ENCODE results near the gene FAM174A.

The FAM174A gene

GRCh38 chr5:100539519-100539918 is 4.3 kb downstream of the FAM174A start:
- Histone ChIP-seq H3K36me3 (ENCODE audit: insufficient read depth, low read length) (no peaks in the 10 kb centered on the region), H3K4me2 (ENCODE audit: low read length) (no peak overlapping the region), H3K9me3 (replicated peaks; ENCODE audit: low read length) (no peaks in the 10 kb centered on the region), H3K4me1 (ENCODE audit: control insufficient read depth, insufficient read depth, low read length) (peaks cover 12% of the 10 kb centered on the region), H3K9ac (ENCODE audit: low read depth, low read length) (no peak overlapping the region), H3K27me3 (ENCODE audit: control insufficient read depth, insufficient read depth, low read length) (no peaks in the 10 kb centered on the region), H3K4me3 (ENCODE audit: low read length) (no peak overlapping the region)

GRCh38 chr5:100542086-100542485 is 6.9 kb downstream of the FAM174A start:
- Histone ChIP-seq H3K27me3 (ENCODE audit: control insufficient read depth, insufficient read depth, low read length) (no peaks in the 10 kb centered on the region), H3K9me3 (replicated peaks; ENCODE audit: low read length) (no peaks in the 10 kb centered on the region), H3K4me1 (ENCODE audit: control insufficient read depth, insufficient read depth, low read length) (peaks cover under 1% of the 10 kb centered on the region)

GRCh38 chr5:100546001-100546400 is 10.8 kb downstream of the FAM174A start:
- no peaks in the 10 kb centered on the region for H3K27me3 ChIP-seq (ENCODE audit: control insufficient read depth, insufficient read depth, low read length)
- H3K4me2 ChIP-seq (ENCODE audit: low read length) = no peak overlapping the region
- no peaks in the 10 kb centered on the region for H3K36me3 ChIP-seq (ENCODE audit: insufficient read depth, low read length)
- H3K9ac ChIP-seq (ENCODE audit: low read depth, low read length) = no peak overlapping the region
- H3K4me1 ChIP-seq (ENCODE audit: control insufficient read depth, insufficient read depth, low read length) = peaks cover 10% of the 10 kb centered on the region
- no peak overlapping the region for H3K4me3 ChIP-seq (ENCODE audit: low read length)
- H3K9me3 ChIP-seq (replicated peaks; ENCODE audit: low read length) = no peaks in the 10 kb centered on the region

More at GRCh38 chr5:100542086-100542485, 6.9 kb downstream of the FAM174A start:
- H3K36me3 ChIP-seq (ENCODE audit: insufficient read depth, low read length) = no peaks in the 10 kb centered on the region
- H3K9ac ChIP-seq (ENCODE audit: low read depth, low read length) = no peak overlapping the region
- H3K4me2 ChIP-seq (ENCODE audit: low read length) = no peak overlapping the region
- no peak overlapping the region for H3K4me3 ChIP-seq (ENCODE audit: low read length)

GRCh38 chr5:100550531-100551051 is 15.4 kb downstream of the FAM174A start:
- no peaks in the 10 kb centered on the region for H3K9me3 ChIP-seq (replicated peaks; ENCODE audit: low read length)
- no peak overlapping the region for H3K9ac ChIP-seq (ENCODE audit: low read depth, low read length)
- H3K4me2 ChIP-seq (ENCODE audit: low read length) = no peak overlapping the region
- H3K4me3 ChIP-seq (ENCODE audit: low read length) = no peak overlapping the region
- no peaks in the 10 kb centered on the region for H3K27me3 ChIP-seq (ENCODE audit: control insufficient read depth, insufficient read depth, low read length)
- no peaks in the 10 kb centered on the region for H3K36me3 ChIP-seq (ENCODE audit: insufficient read depth, low read length)
- peaks cover 21% of the 10 kb centered on the region for H3K4me1 ChIP-seq (ENCODE audit: control insufficient read depth, insufficient read depth, low read length)

GRCh38 chr5:100551183-100551582 is 16.0 kb downstream of the FAM174A start:
- Histone ChIP-seq H3K4me1 (ENCODE audit: control insufficient read depth, insufficient read depth, low read length) (peaks cover 21% of the 10 kb centered on the region), H3K27me3 (ENCODE audit: control insufficient read depth, insufficient read depth, low read length) (no peaks in the 10 kb centered on the region), H3K4me3 (ENCODE audit: low read length) (no peak overlapping the region), H3K9ac (ENCODE audit: low read depth, low read length) (no peak overlapping the region), H3K36me3 (ENCODE audit: insufficient read depth, low read length) (no peaks in the 10 kb centered on the region), H3K9me3 (replicated peaks; ENCODE audit: low read length) (no peaks in the 10 kb centered on the region), H3K4me2 (ENCODE audit: low read length) (no peak overlapping the region)

GRCh38 chr5:100553209-100553608 is 18.0 kb downstream of the FAM174A start:
- H3K36me3 ChIP-seq (ENCODE audit: insufficient read depth, low read length) = no peaks in the 10 kb centered on the region
- H3K9me3 ChIP-seq (replicated peaks; ENCODE audit: low read length) = no peaks in the 10 kb centered on the region
- no peaks in the 10 kb centered on the region for H3K27me3 ChIP-seq (ENCODE audit: control insufficient read depth, insufficient read depth, low read length)
- H3K4me1 ChIP-seq (ENCODE audit: control insufficient read depth, insufficient read depth, low read length) = peaks cover 21% of the 10 kb centered on the region
- no peak overlapping the region for H3K9ac ChIP-seq (ENCODE audit: low read depth, low read length)
- H3K4me3 ChIP-seq (ENCODE audit: low read length) = no peak overlapping the region
- H3K4me2 ChIP-seq (ENCODE audit: low read length) = no peak overlapping the region

GRCh38 chr5:100560860-100561259 is 25.7 kb downstream of the FAM174A start:
- H3K9me3 ChIP-seq (replicated peaks; ENCODE audit: low read length) = no peaks in the 10 kb centered on the region
- no peak overlapping the region for H3K4me2 ChIP-seq (ENCODE audit: low read length)
- no peak overlapping the region for H3K4me3 ChIP-seq (ENCODE audit: low read length)
- H3K9ac ChIP-seq (ENCODE audit: low read depth, low read length) = no peak overlapping the region
- peaks cover 4% of the 10 kb centered on the region for H3K4me1 ChIP-seq (ENCODE audit: control insufficient read depth, insufficient read depth, low read length)
- H3K27me3 ChIP-seq (ENCODE audit: control insufficient read depth, insufficient read depth, low read length) = no peaks in the 10 kb centered on the region
- no peaks in the 10 kb centered on the region for H3K36me3 ChIP-seq (ENCODE audit: insufficient read depth, low read length)

GRCh38 chr5:100562821-100563220 is 27.6 kb downstream of the FAM174A start:
- no peak overlapping the region for H3K9ac ChIP-seq (ENCODE audit: low read depth, low read length)
- peaks cover 4% of the 10 kb centered on the region for H3K4me1 ChIP-seq (ENCODE audit: control insufficient read depth, insufficient read depth, low read length)
- no peaks in the 10 kb centered on the region for H3K9me3 ChIP-seq (replicated peaks; ENCODE audit: low read length)
- H3K27me3 ChIP-seq (ENCODE audit: control insufficient read depth, insufficient read depth, low read length) = no peaks in the 10 kb centered on the region
- H3K4me2 ChIP-seq (ENCODE audit: low read length) = no peak overlapping the region
- no peaks in the 10 kb centered on the region for H3K36me3 ChIP-seq (ENCODE audit: insufficient read depth, low read length)
- no peak overlapping the region for H3K4me3 ChIP-seq (ENCODE audit: low read length)

- H3K9me3 ChIP-seq (replicated peaks; ENCODE audit: low read length) = no peaks in the 10 kb centered on the region
- no peak overlapping the region for H3K9ac ChIP-seq (ENCODE audit: low read depth, low read length)
- H3K4me3 ChIP-seq (ENCODE audit: low read length) = no peak overlapping the region
- no peaks in the 10 kb centered on the region for H3K4me1 ChIP-seq (ENCODE audit: control insufficient read depth, insufficient read depth, low read length)
- no peak overlapping the region for H3K4me2 ChIP-seq (ENCODE audit: low read length)
- no peaks in the 10 kb centered on the region for H3K36me3 ChIP-seq (ENCODE audit: insufficient read depth, low read length)
- no peaks in the 10 kb centered on the region for H3K27me3 ChIP-seq (ENCODE audit: control insufficient read depth, insufficient read depth, low read length)
Observed at GRCh38 chr5:100566382-100567141, 31.4 kb downstream of the FAM174A start.

GRCh38 chr5:100574716-100575115 is 39.5 kb downstream of the FAM174A start:
- Histone ChIP-seq H3K4me1 (ENCODE audit: control insufficient read depth, insufficient read depth, low read length) (no peaks in the 10 kb centered on the region), H3K36me3 (ENCODE audit: insufficient read depth, low read length) (no peaks in the 10 kb centered on the region), H3K4me3 (ENCODE audit: low read length) (no peak overlapping the region), H3K9ac (ENCODE audit: low read depth, low read length) (no peak overlapping the region), H3K9me3 (replicated peaks; ENCODE audit: low read length) (no peaks in the 10 kb centered on the region), H3K4me2 (ENCODE audit: low read length) (no peak overlapping the region), H3K27me3 (ENCODE audit: control insufficient read depth, insufficient read depth, low read length) (no peaks in the 10 kb centered on the region)

GRCh38 chr5:100575815-100576214 is 40.6 kb downstream of the FAM174A start:
- Histone ChIP-seq H3K9me3 (replicated peaks; ENCODE audit: low read length) (no peaks in the 10 kb centered on the region), H3K4me1 (ENCODE audit: control insufficient read depth, insufficient read depth, low read length) (no peaks in the 10 kb centered on the region), H3K4me2 (ENCODE audit: low read length) (no peak overlapping the region), H3K36me3 (ENCODE audit: insufficient read depth, low read length) (no peaks in the 10 kb centered on the region), H3K4me3 (ENCODE audit: low read length) (no peak overlapping the region), H3K9ac (ENCODE audit: low read depth, low read length) (no peak overlapping the region), H3K27me3 (ENCODE audit: control insufficient read depth, insufficient read depth, low read length) (no peaks in the 10 kb centered on the region)

- H3K4me2 ChIP-seq (ENCODE audit: low read length) = no peak overlapping the region
Observed at GRCh38 chr5:100576217-100576751, 41.1 kb downstream of the FAM174A start.

More at GRCh38 chr5:100576217-100576751, 41.1 kb downstream of the FAM174A start:
- Histone ChIP-seq H3K4me3 (ENCODE audit: low read length) (no peak overlapping the region), H3K36me3 (ENCODE audit: insufficient read depth, low read length) (no peaks in the 10 kb centered on the region), H3K27me3 (ENCODE audit: control insufficient read depth, insufficient read depth, low read length) (no peaks in the 10 kb centered on the region), H3K9ac (ENCODE audit: low read depth, low read length) (no peak overlapping the region), H3K9me3 (replicated peaks; ENCODE audit: low read length) (no peaks in the 10 kb centered on the region), H3K4me1 (ENCODE audit: control insufficient read depth, insufficient read depth, low read length) (no peaks in the 10 kb centered on the region)
